Subcutaneous adipose tissue (tissue), 4 donors: Measurements from ENCODE around the gene TSPAN5. TPM values are rescaled to one million over a fixed set of nuclear protein-coding genes. Genes with fewer than 3 reads are reported as not detected.

Experiments used
- CTCF ChIP-seq: fragments of 450-650 bp; IDR thresholded peaks from one replicate; pipeline ENCODE4 v1.5.1; 2016; ENCODE audit warnings: low read depth, mild to moderate bottlenecking, control low read depth, antibody characterized with exemption, moderate library complexity
- total RNA-seq, 4 donors: library from RNA; depleted of rRNA; stranded (reverse); fragments of >200 nt; gene quantifications; one replicate each; pipeline ENCODE4 v1.1.0, GENCODE V29; 2016

The TSPAN5 gene
- total RNA-seq, 4 donors from 2014 or later, result 2.2 to 6.5 (median 4.1) TPM

GRCh38 chr4:98641906-98642668 is 16.3 kb downstream of the TSPAN5 start:
- no peak for TF ChIP-seq CTCF

- TF ChIP-seq CTCF, result no peak
Measured at GRCh38 chr4:98641376-98641775, 17.0 kb downstream of the TSPAN5 start.

GRCh38 chr4:98639523-98639922 is 18.9 kb downstream of the TSPAN5 start:
- TF ChIP-seq CTCF, result no peak

GRCh38 chr4:98639108-98639507 is 19.3 kb downstream of the TSPAN5 start:
- TF ChIP-seq CTCF, result no peak

GRCh38 chr4:98638661-98639060 is 19.8 kb downstream of the TSPAN5 start:
- no peak for TF ChIP-seq CTCF

- no peak for TF ChIP-seq CTCF
Measured at GRCh38 chr4:98634061-98634460, 24.4 kb downstream of the TSPAN5 start.

GRCh38 chr4:98633159-98633558 is 25.3 kb downstream of the TSPAN5 start:
- TF ChIP-seq CTCF, result no peak
